HepG2 (cell line): ENCODE measurements around the gene NEMF. TPM values are rescaled to one million over a fixed set of nuclear protein-coding genes. Genes with fewer than 3 reads are reported as not detected.

Experiments used
- ATAC-seq: fragments of 200-7000 bp; cut with Tn5 transposase; 3 replicates; pipeline ENCODE4 v1.9.1; 2020; ENCODE audit warnings: mild to moderate bottlenecking, moderate library complexity
- BruUV-seq: library from RNA; stranded (reverse); fragments of 400-500 nt; replicated peaks from 2 replicates; lab custom pipeline; 2021; lab: Mats Ljungman, UMichigan
- CTCF ChIA-PET: fragments of 300-600 bp; formaldehyde crosslinking; extraction: SDS; loops from one replicate; lab custom pipeline; 2021; ENCODE audit warnings: low total read pairs, inconsistent platforms, low intra/inter-chr PET ratio; lab: Yijun Ruan, JAX
- POLR2A ChIA-PET: fragments of 350-600 bp; sonication (Branson Sonifier 250); formaldehyde crosslinking; loops from one replicate; lab custom pipeline; 2020; ENCODE audit warnings: antibody characterized with exemption, inconsistent platforms; lab: Yijun Ruan, JAX
- DNase-seq: peaks from one replicate; pipeline ENCODE4 v3.0.0-alpha.2; 2015; ENCODE audit warnings: low spot score
- FAIRE-seq: peaks from 3 replicates; lab custom pipeline; 2011; peaks lifted over from hg19 to GRCh38; lab: Jason Lieb, UNC
- H2AFZ ChIP-seq: one replicate; pipeline ENCODE4 v1.6.1; 2011; ENCODE audit warnings: low read length, inconsistent platforms
- H3K27ac ChIP-seq: fragments of 300-600 bp; 3 replicates; pipeline ENCODE4 v1.8.0; 2011; ENCODE audit warnings: mixed run types, mild to moderate bottlenecking, mixed read lengths, low read length, inconsistent platforms; ENCODE audit not compliant: insufficient read depth; ENCODE audit errors: extremely low read length
- H3K27me3 ChIP-seq, 2 experiments: fragments of 200-600 bp in 1 of 2; 2 replicates in 1 of 2; 3 replicates in 1 of 2; pipeline versions ENCODE4 v1.6.0 to v1.8.0; 2011; ENCODE audit warnings: low read length in 2 of 2, mild to moderate bottlenecking in 2 of 2, moderate library complexity in 2 of 2, inconsistent platforms in 1 of 2; ENCODE audit not compliant: insufficient read depth in 2 of 2, control insufficient read depth in 1 of 2
- H3K36me3 ChIP-seq, 2 experiments: fragments of 200-600 bp in 1 of 2; replicated peaks in 1 of 2; 2 replicates in 1 of 2; 3 replicates in 1 of 2; pipeline versions ENCODE4 v1.5.1 to v1.8.0; 2011; ENCODE audit warnings: low read length in 2 of 2, inconsistent platforms in 1 of 2; ENCODE audit not compliant: insufficient read depth in 2 of 2, control insufficient read depth in 1 of 2
- H3K4me1 ChIP-seq: 2 replicates; pipeline ENCODE4 v1.5.1; 2012; ENCODE audit warnings: low read length, inconsistent platforms; ENCODE audit not compliant: insufficient read depth
- H3K4me2 ChIP-seq: 2 replicates; pipeline ENCODE4 v1.6.0; 2011; ENCODE audit warnings: low read depth, low read length, inconsistent platforms
- H3K4me3 ChIP-seq, 3 experiments: fragments of 200-600 bp in 1 of 3; sonication (generic), shearing (Covaris generic) in 1 of 3; replicated peaks in 1 of 3; 2 replicates each; pipeline ENCODE4 v1.5.1; 2011 to 2016; ENCODE audit warnings: low read length in 3 of 3, inconsistent platforms in 2 of 3, low read depth in 2 of 3, mild to moderate bottlenecking in 2 of 3, control low read depth in 1 of 3, mixed read lengths in 1 of 3; ENCODE audit not compliant: insufficient read depth in 1 of 3
- H3K79me2 ChIP-seq: one replicate; pipeline ENCODE4 v1.6.1; 2011; ENCODE audit warnings: low read length, inconsistent platforms; ENCODE audit not compliant: insufficient read depth
- H3K9ac ChIP-seq: 2 replicates; pipeline ENCODE4 v1.6.0; 2011; ENCODE audit warnings: mild to moderate bottlenecking, low read depth, low read length, inconsistent platforms; ENCODE audit not compliant: insufficient read depth
- H3K9me3 ChIP-seq: 2 replicates; pipeline ENCODE4 v1.5.1; 2012; ENCODE audit warnings: mild to moderate bottlenecking, low read length
- H4K20me1 ChIP-seq: 2 replicates; pipeline ENCODE4 v1.6.0; 2011; ENCODE audit warnings: inconsistent platforms, mild to moderate bottlenecking, low read length, moderate library complexity; ENCODE audit not compliant: insufficient read depth
- ADNP ChIP-seq: sonication (generic); formaldehyde crosslinking; IDR thresholded peaks from 2 replicates; pipeline ENCODE4 v1.4.0; 2020; ENCODE audit warnings: missing genetic modification reagents
- BRCA1 ChIP-seq: sonication (generic); formaldehyde crosslinking; IDR thresholded peaks from 2 replicates; pipeline ENCODE4 v1.4.0; 2020; ENCODE audit warnings: missing genetic modification reagents
- CHD4 ChIP-seq: fragments of 200-600 bp; sonication (generic); IDR thresholded peaks from 2 replicates; pipeline ENCODE4 v1.7.0; 2017; ENCODE audit warnings: mild to moderate bottlenecking, low read length, borderline replicate concordance
- FOSL1 ChIP-seq: sonication (generic); formaldehyde crosslinking; IDR thresholded peaks from 2 replicates; pipeline ENCODE4 v1.9.0; 2021; ENCODE audit warnings: missing genetic modification reagents, borderline replicate concordance
- PHF21A ChIP-seq: sonication (generic); formaldehyde crosslinking; IDR thresholded peaks from 2 replicates; pipeline ENCODE4 v1.5.0; 2020; ENCODE audit warnings: mild to moderate bottlenecking, missing genetic modification reagents
- SOX5 ChIP-seq: IDR thresholded peaks from 2 replicates; pipeline ENCODE4 v1.6.1; 2016; ENCODE audit warnings: borderline replicate concordance
- SP2 ChIP-seq: sonication (generic); formaldehyde crosslinking; IDR thresholded peaks from 2 replicates; pipeline ENCODE4 v1.5.1; 2020; ENCODE audit warnings: mild to moderate bottlenecking, missing genetic modification reagents
- ZBTB7B ChIP-seq: sonication (generic); formaldehyde crosslinking; IDR thresholded peaks from 2 replicates; pipeline ENCODE4 v1.4.0; 2020; ENCODE audit warnings: missing genetic modification reagents
- ZNF260 ChIP-seq: sonication (generic); formaldehyde crosslinking; IDR thresholded peaks from 2 replicates; pipeline ENCODE4 v1.4.0; 2020; ENCODE audit warnings: missing genetic modification reagents, low read depth, mild to moderate bottlenecking, borderline replicate concordance
- ZNF496 ChIP-seq: sonication (generic); formaldehyde crosslinking; IDR thresholded peaks from 2 replicates; pipeline ENCODE4 v1.8.1; 2023; ENCODE audit warnings: mild to moderate bottlenecking, moderate library complexity, missing genetic modification reagents; ENCODE audit not compliant: insufficient replicate concordance
- ZNF615 ChIP-seq: sonication (generic); formaldehyde crosslinking; IDR thresholded peaks from 2 replicates; pipeline ENCODE4 v1.5.0; 2020; ENCODE audit warnings: mild to moderate bottlenecking, missing genetic modification reagents, borderline replicate concordance
- ZNF674 ChIP-seq: sonication (generic); formaldehyde crosslinking; IDR thresholded peaks from 2 replicates; pipeline ENCODE4 v1.5.0; 2020; ENCODE audit warnings: low read depth, mild to moderate bottlenecking, missing genetic modification reagents
- ZNF7 ChIP-seq: IDR thresholded peaks from 2 replicates; pipeline ENCODE4 v1.6.1; 2016; ENCODE audit warnings: missing biosample characterization, missing genetic modification reagents
- WGBS: methylation state at CpG from one replicate; pipeline ENCODE4 v1.1.6; 2017; ENCODE audit warnings: low lambda C conversion rate; 5-methylcytosine and 5-hydroxymethylcytosine counted together
- in situ Hi-C: cut with HindIII; loops from 2 replicates; pipeline ENCODE4 v1.10.0; 2017; ENCODE audit warnings: low pct_unique_long_range_greater_than_20kb; ENCODE audit not compliant: extremely low pct_ligation_motif_present
- intact Hi-C: fragments of 100-400 bp; cut with micrococcal nuclease; formaldehyde crosslinking; loops from one replicate; pipeline ENCODE4 v1.10.0; 2022; ENCODE audit not compliant: unreplicated experiment
- polyA plus RNA-seq, 8 experiments: library from polyadenylated mRNA; depleted of rRNA in 3 of 8; stranded (reverse) in 7 of 8; unstranded in 1 of 8; fragments of >200 nt; fragmentation: Illumina TruSeq in 4 of 8; extraction: Trizol in 4 of 8; gene quantifications; 2 replicates each; pipeline versions ENCODE4 v1.2.1 to v1.2.3, GENCODE V29; 2011 to 2016; ENCODE audit warnings: low read depth in 4 of 8, missing spikeins in 1 of 8, mixed read lengths in 1 of 8; ENCODE audit not compliant: insufficient read depth in 1 of 8
- total RNA-seq, 5 experiments: library from RNA; depleted of rRNA; stranded (reverse); fragments of >200 nt; fragmentation: Illumina TruSeq; extraction: Trizol; gene quantifications; 2 replicates each; pipeline ENCODE4 v1.2.3, GENCODE V29; 2016; ENCODE audit warnings: low read depth in 1 of 5
- TF ChIP-seq, protein P1 (sequence below): sonication (generic); formaldehyde crosslinking; IDR thresholded peaks from 2 replicates; pipeline ENCODE4 v1.4.0; 2020; ENCODE audit warnings: missing genetic modification reagents, mild to moderate bottlenecking, borderline replicate concordance
- TF ChIP-seq, protein P2 (sequence below): sonication (generic); formaldehyde crosslinking; IDR thresholded peaks from 2 replicates; pipeline ENCODE4 v1.5.0; 2020; ENCODE audit warnings: missing genetic modification reagents
- TF ChIP-seq, protein P3 (sequence below): sonication (generic); formaldehyde crosslinking; IDR thresholded peaks from 2 replicates; pipeline ENCODE4 v1.9.0; 2022; ENCODE audit warnings: missing genetic modification reagents, mild to moderate bottlenecking, borderline replicate concordance
- TF ChIP-seq, protein P4 (sequence below): sonication (generic); formaldehyde crosslinking; IDR thresholded peaks from 2 replicates; pipeline ENCODE4 v1.4.0; 2020; ENCODE audit warnings: low read depth, mild to moderate bottlenecking, missing genetic modification reagents
- TF ChIP-seq, protein P5 (sequence below): sonication (generic); formaldehyde crosslinking; IDR thresholded peaks from 2 replicates; pipeline ENCODE4 v1.4.0; 2020; ENCODE audit warnings: mild to moderate bottlenecking, missing genetic modification reagents
- TF ChIP-seq, protein P6 (sequence below): IDR thresholded peaks from 2 replicates; pipeline ENCODE4 v1.6.1; 2016; ENCODE audit warnings: low read depth, borderline replicate concordance

NEMF gene
- total and polyA plus RNA-seq, 2 of the 13 experiments (the other 11 are each of a cell fraction or from before 2014, with no cell fraction given) = 21.3 to 57.9 TPM

DNA sequence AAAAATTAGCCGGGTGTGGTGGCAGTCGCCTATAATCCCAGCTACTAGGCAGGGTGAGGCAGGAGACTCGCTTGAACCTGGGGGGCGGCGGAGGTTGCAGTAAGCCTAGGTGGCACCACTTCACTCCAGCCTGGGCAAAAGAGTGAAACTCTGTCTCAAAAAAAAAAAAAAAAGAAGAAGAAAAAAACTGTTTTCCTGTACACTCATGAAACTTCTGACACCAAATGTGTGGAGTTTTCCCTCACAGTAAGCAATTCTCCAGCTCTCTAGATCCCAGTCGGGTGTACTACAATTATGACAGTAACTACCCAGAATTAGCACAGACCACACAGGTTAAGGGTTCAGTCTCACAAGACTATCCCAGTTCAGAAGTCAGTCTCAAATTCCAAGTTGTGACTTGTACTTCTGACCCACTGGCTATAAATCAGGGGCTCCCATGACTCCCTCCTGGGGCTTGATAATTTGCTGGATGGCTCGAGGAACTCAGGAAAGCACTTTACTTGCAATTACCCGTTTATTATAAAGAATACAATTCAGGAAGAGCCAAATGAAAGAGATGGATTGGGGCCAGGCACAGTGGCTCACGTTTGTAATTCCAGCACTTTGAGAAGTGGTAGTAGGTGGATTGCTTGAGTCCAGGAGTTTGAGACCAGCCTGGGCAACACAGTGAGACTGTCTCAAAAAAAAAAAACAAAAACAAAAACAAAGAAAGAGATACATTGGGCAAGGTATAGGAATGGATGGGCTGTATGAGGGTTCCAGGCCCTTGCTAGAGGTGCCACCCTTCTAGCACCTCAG is 27.9 kb upstream of the NEMF start:
- FAIRE-seq (peak; percentile 46), DNase-seq (no peak), ATAC-seq (peak; percentile 72)
- Histone ChIP-seq H3K9me3 (no peaks in the 10 kb centered on the region), H3K27me3 (no peaks in the 10 kb centered on the region), H3K79me2 (no peaks in the 10 kb centered on the region), H3K27ac (no peak overlapping the region), H3K36me3 (no peaks in the 10 kb centered on the region), H3K4me3 (peak overlapping the region in 1 of 3 experiments; percentile 44; a peak in 2 of 6 replicates), H3K9ac (peak overlapping the region; percentile 17; the same call in 1 of the 2 replicates), H4K20me1 (no peaks in the 10 kb centered on the region), H3K4me2 (peak overlapping the region; percentile 52), H3K4me1 (peaks cover 32% of the 10 kb centered on the region), H2AFZ (no peak overlapping the region)
- TF ChIP-seq ZNF674 (CRISPR knock-in tag) (no peak), FOSL1 (CRISPR knock-in tag) (no peak), SP2 (CRISPR knock-in tag) (no peak), ADNP (no peak), ZNF615 (CRISPR knock-in tag) (no peak), ZNF260 (CRISPR knock-in tag) (no peak), ZBTB7B (CRISPR knock-in tag) (no peak), SOX5 (CRISPR knock-in tag) (no peak), PHF21A (no peak), ZNF7 (CRISPR knock-in tag) (no peak), CHD4 (no peak), ZNF496 (CRISPR knock-in tag) (no peak), BRCA1 (CRISPR knock-in tag) (no peak)
- TF ChIP-seq, protein P1, sequence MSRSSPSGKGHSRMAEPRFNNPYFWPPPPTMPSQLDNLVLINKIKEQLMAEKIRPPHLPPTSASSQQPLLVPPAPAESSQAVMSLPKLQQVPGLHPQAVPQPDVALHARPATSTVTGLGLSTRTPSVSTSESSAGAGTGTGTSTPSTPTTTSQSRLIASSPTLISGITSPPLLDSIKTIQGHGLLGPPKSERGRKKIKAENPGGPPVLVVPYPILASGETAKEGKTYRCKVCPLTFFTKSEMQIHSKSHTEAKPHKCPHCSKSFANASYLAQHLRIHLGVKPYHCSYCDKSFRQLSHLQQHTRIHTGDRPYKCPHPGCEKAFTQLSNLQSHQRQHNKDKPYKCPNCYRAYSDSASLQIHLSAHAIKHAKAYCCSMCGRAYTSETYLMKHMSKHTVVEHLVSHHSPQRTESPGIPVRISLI = no peak
- TF ChIP-seq, protein P2, sequence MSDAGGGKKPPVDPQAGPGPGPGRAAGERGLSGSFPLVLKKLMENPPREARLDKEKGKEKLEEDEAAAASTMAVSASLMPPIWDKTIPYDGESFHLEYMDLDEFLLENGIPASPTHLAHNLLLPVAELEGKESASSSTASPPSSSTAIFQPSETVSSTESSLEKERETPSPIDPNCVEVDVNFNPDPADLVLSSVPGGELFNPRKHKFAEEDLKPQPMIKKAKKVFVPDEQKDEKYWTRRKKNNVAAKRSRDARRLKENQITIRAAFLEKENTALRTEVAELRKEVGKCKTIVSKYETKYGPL (CRISPR knock-in tag) = no peak
- TF ChIP-seq, protein P3, sequence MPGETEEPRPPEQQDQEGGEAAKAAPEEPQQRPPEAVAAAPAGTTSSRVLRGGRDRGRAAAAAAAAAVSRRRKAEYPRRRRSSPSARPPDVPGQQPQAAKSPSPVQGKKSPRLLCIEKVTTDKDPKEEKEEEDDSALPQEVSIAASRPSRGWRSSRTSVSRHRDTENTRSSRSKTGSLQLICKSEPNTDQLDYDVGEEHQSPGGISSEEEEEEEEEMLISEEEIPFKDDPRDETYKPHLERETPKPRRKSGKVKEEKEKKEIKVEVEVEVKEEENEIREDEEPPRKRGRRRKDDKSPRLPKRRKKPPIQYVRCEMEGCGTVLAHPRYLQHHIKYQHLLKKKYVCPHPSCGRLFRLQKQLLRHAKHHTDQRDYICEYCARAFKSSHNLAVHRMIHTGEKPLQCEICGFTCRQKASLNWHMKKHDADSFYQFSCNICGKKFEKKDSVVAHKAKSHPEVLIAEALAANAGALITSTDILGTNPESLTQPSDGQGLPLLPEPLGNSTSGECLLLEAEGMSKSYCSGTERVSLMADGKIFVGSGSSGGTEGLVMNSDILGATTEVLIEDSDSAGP (CRISPR knock-in tag) = no peak
- TF ChIP-seq, protein P4, sequence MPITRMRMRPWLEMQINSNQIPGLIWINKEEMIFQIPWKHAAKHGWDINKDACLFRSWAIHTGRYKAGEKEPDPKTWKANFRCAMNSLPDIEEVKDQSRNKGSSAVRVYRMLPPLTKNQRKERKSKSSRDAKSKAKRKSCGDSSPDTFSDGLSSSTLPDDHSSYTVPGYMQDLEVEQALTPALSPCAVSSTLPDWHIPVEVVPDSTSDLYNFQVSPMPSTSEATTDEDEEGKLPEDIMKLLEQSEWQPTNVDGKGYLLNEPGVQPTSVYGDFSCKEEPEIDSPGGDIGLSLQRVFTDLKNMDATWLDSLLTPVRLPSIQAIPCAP (CRISPR knock-in tag) = no peak
- TF ChIP-seq, protein P5, sequence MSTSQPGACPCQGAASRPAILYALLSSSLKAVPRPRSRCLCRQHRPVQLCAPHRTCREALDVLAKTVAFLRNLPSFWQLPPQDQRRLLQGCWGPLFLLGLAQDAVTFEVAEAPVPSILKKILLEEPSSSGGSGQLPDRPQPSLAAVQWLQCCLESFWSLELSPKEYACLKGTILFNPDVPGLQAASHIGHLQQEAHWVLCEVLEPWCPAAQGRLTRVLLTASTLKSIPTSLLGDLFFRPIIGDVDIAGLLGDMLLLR (CRISPR knock-in tag) = no peak
- TF ChIP-seq, protein P6, sequence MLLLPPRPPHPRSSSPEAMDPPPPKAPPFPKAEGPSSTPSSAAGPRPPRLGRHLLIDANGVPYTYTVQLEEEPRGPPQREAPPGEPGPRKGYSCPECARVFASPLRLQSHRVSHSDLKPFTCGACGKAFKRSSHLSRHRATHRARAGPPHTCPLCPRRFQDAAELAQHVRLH (CRISPR knock-in tag) = no peak
- ChIA-PET POLR2A (interaction anchor here (0.8 to 1.3 kb wide), 8 partner anchors 12 to 236 kb away, joined by 3 to 13 read pairs (median 4); partner anchors contain the start of genes ARF6 and VCPKMT), CTCF (interaction anchor here (0.9 to 2.4 kb wide), 4 partner anchors 19 to 228 kb away, joined by 3 to 13 read pairs (median 4); no protein-coding TSS in a partner anchor)
- BruUV-seq = no TSS peak
- in situ Hi-C loops (no loop called here), intact Hi-C loops (no loop called here)
- WGBS = 23% methylated on average over 9 of the region's 9 CpGs
